WI38 (cell line): ENCODE results near the gene ETV6.

Experiments
- H3K4me3 ChIP-seq: 2 replicates; pipeline ENCODE4 v1.5.1; 2011; ENCODE audit warnings: low read depth, mild to moderate bottlenecking, control low read depth, low read length
- CTCF ChIP-seq: IDR thresholded peaks from 2 replicates; pipeline ENCODE4 v1.5.1; 2012; ENCODE audit warnings: low read depth, mild to moderate bottlenecking, control low read depth, low read length

ETV6 gene

GRCh38 chr12:11648514-11649412 is 711 bp upstream of the ETV6 start:
- H3K4me3 ChIP-seq, result peak overlapping the region; percentile 86
- TF ChIP-seq CTCF, result no peak

- H3K4me3 ChIP-seq, result peak overlapping the region; percentile 86
- no peak for TF ChIP-seq CTCF
These were observed 1.1 kb downstream of the ETV6 start for GRCh38 chr12:11650286-11651281.

- no peak for TF ChIP-seq CTCF
- H3K4me3 ChIP-seq, result peak overlapping the region; percentile 86
These were observed 1.9 kb downstream of the ETV6 start for GRCh38 chr12:11651381-11651780.

GRCh38 chr12:11651785-11652184 is 2.3 kb downstream of the ETV6 start:
- peak overlapping the region; percentile 86 for H3K4me3 ChIP-seq
- no peak for TF ChIP-seq CTCF

- TF ChIP-seq CTCF, result no peak
- H3K4me3 ChIP-seq, result peak overlapping the region; percentile 86
These were observed 3.0 kb downstream of the ETV6 start for GRCh38 chr12:11652351-11653040.

- TF ChIP-seq CTCF, result no peak
- H3K4me3 ChIP-seq, result no peak overlapping the region; the same call in 1 of the 2 replicates
These were observed 3.8 kb downstream of the ETV6 start for GRCh38 chr12:11653215-11653753.
